ENCODE data around the gene SPAG4. TPM values are rescaled to one million over a fixed set of nuclear protein-coding genes. Genes with fewer than 3 reads are reported as not detected.

Gene SPAG4
- total RNA-seq, 1 donor from 2014 or later, result 1.2 TPM

DNA sequence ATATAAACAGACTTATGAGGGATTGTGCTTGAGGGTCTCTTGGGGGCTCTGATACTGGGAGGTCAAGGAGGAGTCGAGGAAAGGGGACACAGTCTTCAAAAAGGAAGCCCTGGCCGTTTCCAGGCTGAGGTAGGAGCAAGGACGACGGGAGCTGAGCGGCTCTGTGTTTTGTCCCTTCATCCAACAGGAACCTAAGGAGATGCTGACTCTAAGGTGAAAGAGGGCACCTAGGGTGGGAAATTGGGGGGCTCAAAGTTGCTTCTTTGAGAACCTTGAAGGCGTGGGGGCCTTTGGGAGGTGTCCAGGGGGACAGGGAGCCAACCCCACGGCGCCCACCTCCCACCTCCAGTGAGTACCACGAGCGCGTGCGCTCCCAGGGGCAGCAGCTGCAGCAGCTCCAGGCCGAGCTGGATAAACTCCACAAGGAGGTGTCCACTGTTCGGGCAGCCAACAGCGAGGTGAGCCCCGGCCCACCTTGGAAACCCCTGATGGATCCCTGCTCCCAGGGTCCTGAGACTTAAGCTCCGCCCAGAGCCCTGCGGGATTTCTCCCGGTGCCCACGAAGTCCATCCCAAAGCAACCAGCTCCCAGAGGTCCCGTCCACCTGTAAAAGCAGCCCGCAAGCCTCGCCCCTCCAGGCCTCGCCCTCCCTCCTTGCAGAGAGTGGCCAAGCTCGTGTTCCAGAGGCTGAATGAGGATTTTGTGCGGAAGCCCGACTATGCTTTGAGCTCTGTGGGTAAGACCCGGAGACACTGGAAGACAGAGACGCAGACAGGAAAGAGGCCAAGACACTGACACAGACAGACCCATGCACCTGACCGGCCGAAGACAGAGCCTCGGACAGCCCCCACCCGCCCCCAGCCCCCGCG lies 2.9 kb downstream of the SPAG4 start:
- peaks cover 4% of the 10 kb centered on the region for H3K36me3 Mint-ChIP-seq (ENCODE audit: low read depth, unreplicated experiment)
- H3K9me3 ChIP-seq (ENCODE audit: insufficient read depth, low read depth, low read length), result no peaks in the 10 kb centered on the region
- peak overlapping the region; percentile 16 for H2AFZ ChIP-seq (ENCODE audit: low read depth, low read length)
- H3K4me1 ChIP-seq (ENCODE audit: insufficient read depth, low read length), result peaks cover 28% of the 10 kb centered on the region
- H3K27ac ChIP-seq (ENCODE audit: low read depth, low read length), result no peak overlapping the region
- H3K4me3 ChIP-seq (ENCODE audit: insufficient read depth, low read depth, low read length), result peak overlapping the region; percentile 51
- peak; percentile 8 for DNase-seq (ENCODE audit: low read depth)
- TF ChIP-seq EZH2 (IDR thresholded peaks at IDR 0.05; ENCODE audit: insufficient read depth, low read length), result no peak
- TF ChIP-seq, protein P1, sequence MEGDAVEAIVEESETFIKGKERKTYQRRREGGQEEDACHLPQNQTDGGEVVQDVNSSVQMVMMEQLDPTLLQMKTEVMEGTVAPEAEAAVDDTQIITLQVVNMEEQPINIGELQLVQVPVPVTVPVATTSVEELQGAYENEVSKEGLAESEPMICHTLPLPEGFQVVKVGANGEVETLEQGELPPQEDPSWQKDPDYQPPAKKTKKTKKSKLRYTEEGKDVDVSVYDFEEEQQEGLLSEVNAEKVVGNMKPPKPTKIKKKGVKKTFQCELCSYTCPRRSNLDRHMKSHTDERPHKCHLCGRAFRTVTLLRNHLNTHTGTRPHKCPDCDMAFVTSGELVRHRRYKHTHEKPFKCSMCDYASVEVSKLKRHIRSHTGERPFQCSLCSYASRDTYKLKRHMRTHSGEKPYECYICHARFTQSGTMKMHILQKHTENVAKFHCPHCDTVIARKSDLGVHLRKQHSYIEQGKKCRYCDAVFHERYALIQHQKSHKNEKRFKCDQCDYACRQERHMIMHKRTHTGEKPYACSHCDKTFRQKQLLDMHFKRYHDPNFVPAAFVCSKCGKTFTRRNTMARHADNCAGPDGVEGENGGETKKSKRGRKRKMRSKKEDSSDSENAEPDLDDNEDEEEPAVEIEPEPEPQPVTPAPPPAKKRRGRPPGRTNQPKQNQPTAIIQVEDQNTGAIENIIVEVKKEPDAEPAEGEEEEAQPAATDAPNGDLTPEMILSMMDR (IDR thresholded peaks at IDR 0.05; ENCODE audit: insufficient read depth, low read depth, low read length), result no peak
- H3K9ac ChIP-seq (ENCODE audit: low read length), result peak overlapping the region; percentile 65
- H3K79me2 ChIP-seq (ENCODE audit: insufficient read depth, low read length), result no peaks in the 10 kb centered on the region
- H3K36me3 ChIP-seq (ENCODE audit: insufficient read depth, low read length), result peaks cover 7% of the 10 kb centered on the region
- H3K4me1 Mint-ChIP-seq (ENCODE audit: low read depth, unreplicated experiment), result no peaks in the 10 kb centered on the region
- H3K27me3 Mint-ChIP-seq (ENCODE audit: low read depth, unreplicated experiment), result peaks cover 6% of the 10 kb centered on the region
- H3K4me2 ChIP-seq (ENCODE audit: low read length), result peak overlapping the region; percentile 89
- FAIRE-seq, result no peak
- H3K27ac Mint-ChIP-seq (ENCODE audit: unreplicated experiment), result no peak overlapping the region
- H4K20me1 ChIP-seq (ENCODE audit: insufficient read depth, low read length), result peaks cover 11% of the 10 kb centered on the region
- no peaks in the 10 kb centered on the region for H3K9me3 Mint-ChIP-seq (ENCODE audit: unreplicated experiment)
- H3K27me3 ChIP-seq (ENCODE audit: insufficient read depth, low read length), result no peaks in the 10 kb centered on the region
- peak overlapping the region; percentile 89 for H3K4me3 Mint-ChIP-seq (ENCODE audit: unreplicated experiment)

DNA sequence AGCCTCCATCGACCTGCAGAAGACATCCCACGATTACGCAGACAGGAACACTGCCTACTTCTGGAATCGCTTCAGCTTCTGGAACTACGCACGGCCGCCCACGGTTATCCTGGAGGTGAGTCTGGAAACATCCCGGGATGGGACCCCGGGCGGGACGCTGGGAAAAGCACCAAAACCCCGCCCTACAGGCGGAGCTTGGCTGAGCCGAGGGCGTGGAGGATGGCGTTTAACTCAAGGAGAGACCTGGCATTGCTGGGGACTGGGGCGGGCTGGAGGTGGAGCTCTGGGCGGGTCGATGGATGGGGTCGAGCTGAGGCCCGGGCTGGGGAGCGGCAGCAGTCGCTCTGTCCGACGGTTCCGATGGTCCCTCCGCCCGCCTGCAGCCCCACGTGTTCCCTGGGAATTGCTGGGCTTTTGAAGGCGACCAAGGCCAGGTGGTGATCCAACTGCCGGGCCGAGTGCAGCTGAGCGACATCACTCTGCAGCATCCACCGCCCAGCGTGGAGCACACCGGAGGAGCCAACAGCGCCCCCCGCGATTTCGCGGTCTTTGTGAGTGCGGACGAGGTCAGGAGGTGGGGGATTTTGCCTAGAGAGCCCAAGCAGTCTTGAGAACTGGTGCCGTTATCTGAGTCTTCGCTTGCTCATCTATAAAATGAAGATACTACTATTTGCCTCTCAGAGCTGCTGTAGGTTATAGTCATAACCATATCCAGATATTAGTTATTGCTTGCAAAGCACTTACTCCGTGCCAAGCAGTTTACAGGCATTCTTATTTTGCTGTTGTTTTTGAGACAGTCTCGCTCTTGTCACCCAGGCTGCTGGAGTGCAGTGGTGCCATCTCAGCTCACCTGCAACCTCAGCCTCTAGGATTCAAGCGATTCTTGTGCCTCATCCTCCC lies 3.8 kb downstream of the SPAG4 start:
- FAIRE-seq, result no peak
- H3K36me3 ChIP-seq (ENCODE audit: insufficient read depth, low read length), result peaks cover 7% of the 10 kb centered on the region
- no peaks in the 10 kb centered on the region for H3K27me3 Mint-ChIP-seq (ENCODE audit: low read depth, unreplicated experiment)
- H3K9ac ChIP-seq (ENCODE audit: low read length), result peak overlapping the region; percentile 65
- no peak overlapping the region for H3K27ac ChIP-seq (ENCODE audit: low read depth, low read length)
- H3K4me1 ChIP-seq (ENCODE audit: insufficient read depth, low read length), result peaks cover 28% of the 10 kb centered on the region
- peaks cover 4% of the 10 kb centered on the region for H3K36me3 Mint-ChIP-seq (ENCODE audit: low read depth, unreplicated experiment)
- H3K4me1 Mint-ChIP-seq (ENCODE audit: low read depth, unreplicated experiment), result no peaks in the 10 kb centered on the region
- peaks cover 11% of the 10 kb centered on the region for H4K20me1 ChIP-seq (ENCODE audit: insufficient read depth, low read length)
- peak overlapping the region; percentile 75 for H3K4me3 Mint-ChIP-seq (ENCODE audit: unreplicated experiment)
- H2AFZ ChIP-seq (ENCODE audit: low read depth, low read length), result peak overlapping the region; percentile 37
- no peaks in the 10 kb centered on the region for H3K79me2 ChIP-seq (ENCODE audit: insufficient read depth, low read length)
- H3K27me3 ChIP-seq (ENCODE audit: insufficient read depth, low read length), result no peaks in the 10 kb centered on the region
- H3K4me2 ChIP-seq (ENCODE audit: low read length), result peak overlapping the region; percentile 89
- H3K4me3 ChIP-seq (ENCODE audit: insufficient read depth, low read depth, low read length), result peak overlapping the region; percentile 50
- no peaks in the 10 kb centered on the region for H3K9me3 Mint-ChIP-seq (ENCODE audit: unreplicated experiment)
- H3K9me3 ChIP-seq (ENCODE audit: insufficient read depth, low read depth, low read length), result no peaks in the 10 kb centered on the region
- TF ChIP-seq EZH2 (IDR thresholded peaks at IDR 0.05; ENCODE audit: insufficient read depth, low read length), result no peak
- TF ChIP-seq, protein P1 (IDR thresholded peaks at IDR 0.05; ENCODE audit: insufficient read depth, low read depth, low read length), result peak; percentile 28
- no peak overlapping the region for H3K27ac Mint-ChIP-seq (ENCODE audit: unreplicated experiment)
- peak; percentile 59 for DNase-seq (ENCODE audit: low read depth)

Data from astrocyte (in vitro differentiated cells and primary cell).